Psoas muscle (tissue), 8 donors: ENCODE measurements around the gene OCRL. TPM values are rescaled to one million over a fixed set of nuclear protein-coding genes. Genes with fewer than 3 reads are reported as not detected.

Source experiments
- ATAC-seq, 4 donors: fragments of 200-7000 bp; cut with Tn5 transposase; one replicate each; pipeline ENCODE4 v1.9.1; 2020; ENCODE audit warnings: moderate library complexity in 3 of 4, mild to moderate bottlenecking in 2 of 4
- DNase-seq, 2 donors: peaks; one replicate each; pipeline ENCODE4 v3.0.0-alpha.2; 2020
- H3K27ac ChIP-seq: fragments of 200-600 bp; one replicate; pipeline ENCODE4 v1.8.0; 2022
- H3K27me3 ChIP-seq, 3 donors: fragments of 200-600 bp in 1 of 3; one replicate each; pipeline versions ENCODE4 v1.6.1 to v1.8.0; 2013 to 2022; ENCODE audit warnings: low read length in 2 of 3, mild to moderate bottlenecking in 2 of 3, moderate library complexity in 1 of 3; ENCODE audit not compliant: insufficient read depth in 3 of 3
- H3K36me3 ChIP-seq, 2 donors: fragments of 200-600 bp in 1 of 2; one replicate each; pipeline versions ENCODE4 v1.6.1 to v1.8.0; 2013 to 2022; ENCODE audit warnings: low read depth in 1 of 2, mild to moderate bottlenecking in 1 of 2, moderate library complexity in 1 of 2; ENCODE audit not compliant: insufficient read depth in 1 of 2
- H3K4me1 ChIP-seq: fragments of 200-600 bp; one replicate; pipeline ENCODE4 v1.8.0; 2022
- H3K4me3 ChIP-seq: fragments of 200-600 bp; one replicate; pipeline ENCODE4 v1.8.0; 2022; ENCODE audit warnings: mild to moderate bottlenecking
- H3K9me3 ChIP-seq: fragments of 200-600 bp; one replicate; pipeline ENCODE4 v1.8.0; 2022
- WGBS, 3 donors: extraction: QIAGEN DNeasy Blood & Tissue Kit; methylation state at CpG; one replicate each; pipeline versions ENCODE4 v1.1.6 to v1.1.7; 2013; 5-methylcytosine and 5-hydroxymethylcytosine counted together
- intact Hi-C, 2 donors: fragments of 100-400 bp; cut with DNase I; formaldehyde crosslinking; loops; one replicate each; pipeline versions ENCODE4 v1.11.0 to v1.14.2; 2022
- polyA plus RNA-seq, 3 donors: library from polyadenylated mRNA; stranded (reverse); fragments of 200-250 nt; gene quantifications; one replicate each; pipeline ENCODE4 v1.2.3, GENCODE V29; 2013
- total RNA-seq, 4 donors: library from RNA; stranded (reverse); fragmentation: NEBNext Ultra II Directional in 2 of 4; extraction: Animal tissue kit (Norgen Biotek cat#: 25700) in 2 of 4; gene quantifications; one replicate each; pipeline versions ENCODE4 v1.2.1 to v1.2.4, GENCODE V29; 2021 to 2023
- TF ChIP-seq, protein P1 (sequence below): fragments of 200-600 bp; IDR thresholded peaks from one replicate; pipeline ENCODE4 v1.8.0; 2022; ENCODE audit warnings: antibody characterized with exemption
- donor health status: healthy with polysubstance abuse.
- donor health status: DM: no; HTN: no; CAD: no; lungs with moderate emphysema.
- donor health status: Bipolar disorder and iron deficiency.
- donor health status: healthy.
- donor health status: DM: yes; HTN: yes; CAD: no.
- donor health status: DM: no; HTN: no; CAD: no.
- donor health status: DM: no; HTN: no; CAD: no.
- donor health status: DM: yes; HTN: yes; CAD: no.

OCRL gene
- total and polyA plus RNA-seq, 7 donors = 5.1 to 14.8 (median 10.5) TPM

DNA sequence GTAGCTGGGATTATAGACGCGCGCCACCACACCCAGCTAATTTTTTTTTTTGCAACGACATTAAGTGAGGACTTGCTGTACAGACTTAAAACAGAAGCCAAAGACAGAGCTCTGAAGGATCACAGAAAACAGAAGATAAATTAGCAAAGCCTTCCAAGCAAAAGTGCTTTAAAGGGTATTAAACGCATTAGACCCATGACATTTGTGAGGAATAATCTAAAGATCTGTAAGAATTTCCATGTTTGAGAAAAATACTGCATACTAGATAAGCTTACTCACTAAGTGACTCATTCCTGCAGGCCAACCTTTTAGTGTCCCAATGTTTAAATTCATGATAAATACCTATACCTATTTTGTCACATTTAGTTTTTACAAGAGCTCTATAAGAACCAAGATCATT, 44.2 kb upstream of the OCRL start:
- Histone ChIP-seq H3K4me3 (no peak overlapping the region), H3K27ac (no peak overlapping the region), H3K4me1 (no peaks in the 10 kb centered on the region), H3K27me3 (no peaks in the 10 kb centered on the region), H3K36me3 (peaks cover 0 to 82% of the 10 kb centered on the region in 2 donors), H3K9me3 (no peaks in the 10 kb centered on the region)
- WGBS, 3 donors = 83 to 98% (median 90%) methylated on average over 5 of the region's 5 CpGs
- intact Hi-C loops = loop anchor here in 1 of 2 donors (10.0 kb wide), 1 partner anchor 729 kb away; no protein-coding TSS in a partner anchor
- TF ChIP-seq, protein P1, sequence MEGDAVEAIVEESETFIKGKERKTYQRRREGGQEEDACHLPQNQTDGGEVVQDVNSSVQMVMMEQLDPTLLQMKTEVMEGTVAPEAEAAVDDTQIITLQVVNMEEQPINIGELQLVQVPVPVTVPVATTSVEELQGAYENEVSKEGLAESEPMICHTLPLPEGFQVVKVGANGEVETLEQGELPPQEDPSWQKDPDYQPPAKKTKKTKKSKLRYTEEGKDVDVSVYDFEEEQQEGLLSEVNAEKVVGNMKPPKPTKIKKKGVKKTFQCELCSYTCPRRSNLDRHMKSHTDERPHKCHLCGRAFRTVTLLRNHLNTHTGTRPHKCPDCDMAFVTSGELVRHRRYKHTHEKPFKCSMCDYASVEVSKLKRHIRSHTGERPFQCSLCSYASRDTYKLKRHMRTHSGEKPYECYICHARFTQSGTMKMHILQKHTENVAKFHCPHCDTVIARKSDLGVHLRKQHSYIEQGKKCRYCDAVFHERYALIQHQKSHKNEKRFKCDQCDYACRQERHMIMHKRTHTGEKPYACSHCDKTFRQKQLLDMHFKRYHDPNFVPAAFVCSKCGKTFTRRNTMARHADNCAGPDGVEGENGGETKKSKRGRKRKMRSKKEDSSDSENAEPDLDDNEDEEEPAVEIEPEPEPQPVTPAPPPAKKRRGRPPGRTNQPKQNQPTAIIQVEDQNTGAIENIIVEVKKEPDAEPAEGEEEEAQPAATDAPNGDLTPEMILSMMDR = no peak
- DNase-seq (no peak), ATAC-seq (no peak)

DNA sequence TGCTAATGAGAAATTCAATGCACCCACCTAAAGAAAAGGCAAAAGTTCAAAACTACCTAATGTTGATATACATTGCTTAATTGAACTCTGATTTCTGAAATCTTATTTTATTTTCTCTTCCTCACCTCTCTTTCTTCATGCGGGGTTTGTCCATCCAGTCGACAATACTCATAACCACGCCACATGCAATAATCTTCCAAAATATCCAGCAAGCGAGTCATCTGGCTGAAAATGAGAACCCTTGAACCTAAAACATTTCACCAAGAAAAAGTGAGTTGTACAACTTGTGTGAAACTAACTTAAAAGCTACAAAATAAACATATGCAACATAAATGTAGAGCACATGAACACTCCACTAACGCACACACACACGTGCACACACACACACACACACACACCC, 43.4 kb upstream of the OCRL start:
- DNase-seq = no peak
- WGBS, 3 donors = 75 to 98% (median 94%) methylated on average over 6 of the region's 6 CpGs
- intact Hi-C loops = loop anchor here in 1 of 2 donors (10.0 kb wide), 1 partner anchor 728 kb away; no protein-coding TSS in a partner anchor

DNA sequence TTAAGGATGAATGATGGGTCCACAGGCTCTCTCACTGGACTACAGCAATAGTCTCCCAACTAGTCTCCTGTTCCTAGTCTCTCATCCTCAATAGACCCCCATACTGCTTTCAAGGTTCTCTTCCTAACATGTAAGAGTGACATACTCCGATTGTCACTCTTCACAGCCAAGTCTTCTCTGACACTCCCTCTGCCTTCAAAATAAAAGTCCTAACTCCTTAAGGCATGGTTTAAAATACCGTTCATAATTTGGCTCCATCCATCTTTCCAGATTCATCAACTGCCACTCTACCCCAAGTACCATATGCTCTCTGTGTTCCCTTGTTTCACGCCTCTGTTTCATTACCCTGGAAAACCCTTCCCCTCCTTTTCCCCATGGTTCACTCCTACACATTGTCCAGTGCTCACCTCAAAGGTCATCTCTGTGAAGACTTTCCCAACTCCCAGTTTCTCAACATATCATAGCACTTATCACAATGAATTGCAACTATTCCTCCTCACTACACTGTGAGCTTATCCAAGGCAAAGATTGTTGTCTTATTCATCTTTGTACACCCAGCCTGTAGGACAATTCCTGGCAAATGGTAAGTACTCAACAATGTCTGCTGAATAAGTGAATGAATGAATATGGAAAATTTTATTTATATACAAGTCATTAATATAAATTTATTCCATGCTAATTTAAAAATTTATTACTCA, 42.8 kb upstream of the OCRL start:
- WGBS, 3 donors = 40 to 80% (median 57%) methylated on average over 3 of the region's 3 CpGs
- H3K27me3 ChIP-seq = no peaks in the 10 kb centered on the region
- H3K9me3 ChIP-seq = no peaks in the 10 kb centered on the region
- ATAC-seq = no peak
- DNase-seq = no peak
- TF ChIP-seq, protein P1 = no peak
- H3K4me3 ChIP-seq = no peak overlapping the region
- no peaks in the 10 kb centered on the region for H3K4me1 ChIP-seq
- no peak overlapping the region for H3K27ac ChIP-seq
- peaks cover 0 to 86% of the 10 kb centered on the region in 2 donors for H3K36me3 ChIP-seq
- intact Hi-C loops = loop anchor here in 1 of 2 donors (10.0 kb wide), 1 partner anchor 728 kb away; no protein-coding TSS in a partner anchor

More for the DNA sequence above, 43.4 kb upstream of the OCRL start:
- no peak for ATAC-seq
- H3K4me1 ChIP-seq = no peaks in the 10 kb centered on the region
- TF ChIP-seq, protein P1 = no peak
- H3K27ac ChIP-seq = no peak overlapping the region
- no peak overlapping the region for H3K4me3 ChIP-seq
- H3K36me3 ChIP-seq = peaks cover 0 to 82% of the 10 kb centered on the region in 2 donors
- H3K9me3 ChIP-seq = no peaks in the 10 kb centered on the region
- H3K27me3 ChIP-seq = no peaks in the 10 kb centered on the region

DNA sequence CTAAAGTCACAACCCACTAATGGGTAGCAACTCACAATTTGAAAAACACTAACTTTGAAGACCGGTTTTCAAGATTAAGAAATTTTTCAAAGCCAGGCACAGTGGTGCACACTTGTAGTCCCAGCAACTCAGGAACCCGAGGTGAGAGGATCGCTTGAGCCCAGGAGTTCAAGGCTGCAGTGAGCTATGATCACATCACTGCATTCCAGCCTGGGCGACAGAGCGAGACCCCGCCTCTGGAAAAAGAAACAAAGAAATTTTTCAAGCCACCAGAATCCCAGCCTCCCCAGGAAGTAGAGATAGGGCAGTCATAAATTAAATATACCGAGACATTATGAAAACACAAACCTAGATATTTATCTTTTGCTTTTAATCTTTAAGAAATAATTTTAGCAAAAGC, 29.7 kb upstream of the OCRL start:
- H3K4me1 ChIP-seq = no peaks in the 10 kb centered on the region
- peaks cover 0 to 45% of the 10 kb centered on the region in 2 donors for H3K36me3 ChIP-seq
- TF ChIP-seq, protein P1 = no peak
- 77 to 92% (median 82%) methylated on average over 7 of the region's 7 CpGs for WGBS, 3 donors
- DNase-seq = no peak
- H3K27ac ChIP-seq = no peak overlapping the region
- intact Hi-C loops = no loop called here
- no peaks in the 10 kb centered on the region for H3K9me3 ChIP-seq
- no peak overlapping the region for H3K4me3 ChIP-seq
- H3K27me3 ChIP-seq = no peaks in the 10 kb centered on the region
- ATAC-seq = no peak
